KOPT-K1 (cell line): ENCODE measurements around the gene CRISPLD2.

Experiments used
- H3K27ac ChIP-seq: fragments of 200-600 bp; sonication (generic); 2 replicates; pipeline ENCODE4 v1.5.1; 2016; ENCODE audit warnings: antibody characterized with exemption, mild to moderate bottlenecking, low read depth, low read length; ENCODE audit not compliant: poor library complexity, severe bottlenecking
- H3K36me3 ChIP-seq: fragments of 200-600 bp; sonication (generic); 2 replicates; pipeline ENCODE4 v1.5.1; 2017; ENCODE audit warnings: antibody characterized with exemption, mild to moderate bottlenecking, low read length, moderate library complexity; ENCODE audit not compliant: insufficient read depth
- H3K9me3 ChIP-seq: fragments of 200-600 bp; sonication (generic); 2 replicates; pipeline ENCODE4 v1.5.1; 2017; ENCODE audit warnings: antibody characterized with exemption, low read length, mild to moderate bottlenecking; ENCODE audit not compliant: insufficient read depth, poor library complexity, severe bottlenecking

Gene CRISPLD2

DNA sequence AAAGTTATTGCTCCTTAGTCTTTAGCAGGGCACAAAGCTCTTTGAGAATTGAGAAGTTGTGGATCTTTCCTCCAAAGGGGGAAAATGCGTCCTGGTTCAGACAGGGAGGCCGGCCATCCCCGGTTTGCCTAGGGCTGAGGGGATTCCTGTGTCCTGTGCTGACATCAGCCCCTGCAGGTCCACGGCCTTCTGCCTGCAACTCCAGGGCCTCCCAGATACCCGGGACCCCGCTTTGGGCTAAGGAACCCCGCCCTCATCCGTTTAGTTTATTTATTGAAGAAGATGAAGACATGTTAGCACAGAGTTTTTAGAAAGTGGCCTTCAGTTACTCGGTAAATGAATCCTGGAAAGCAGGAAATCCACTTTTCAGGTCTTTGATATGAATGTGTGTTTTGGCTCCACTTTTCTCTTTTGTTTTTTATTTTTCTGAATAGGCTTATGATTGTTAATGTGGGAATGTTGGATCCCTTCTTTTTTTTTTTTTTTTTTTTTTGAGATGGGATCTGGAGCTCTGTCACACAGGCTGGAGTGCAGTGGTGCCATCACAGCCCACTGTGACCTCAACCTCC is 65.6 kb downstream of the CRISPLD2 start:
- H3K27ac ChIP-seq, result no peak overlapping the region
- no peaks in the 10 kb centered on the region for H3K36me3 ChIP-seq
- no peaks in the 10 kb centered on the region for H3K9me3 ChIP-seq

DNA sequence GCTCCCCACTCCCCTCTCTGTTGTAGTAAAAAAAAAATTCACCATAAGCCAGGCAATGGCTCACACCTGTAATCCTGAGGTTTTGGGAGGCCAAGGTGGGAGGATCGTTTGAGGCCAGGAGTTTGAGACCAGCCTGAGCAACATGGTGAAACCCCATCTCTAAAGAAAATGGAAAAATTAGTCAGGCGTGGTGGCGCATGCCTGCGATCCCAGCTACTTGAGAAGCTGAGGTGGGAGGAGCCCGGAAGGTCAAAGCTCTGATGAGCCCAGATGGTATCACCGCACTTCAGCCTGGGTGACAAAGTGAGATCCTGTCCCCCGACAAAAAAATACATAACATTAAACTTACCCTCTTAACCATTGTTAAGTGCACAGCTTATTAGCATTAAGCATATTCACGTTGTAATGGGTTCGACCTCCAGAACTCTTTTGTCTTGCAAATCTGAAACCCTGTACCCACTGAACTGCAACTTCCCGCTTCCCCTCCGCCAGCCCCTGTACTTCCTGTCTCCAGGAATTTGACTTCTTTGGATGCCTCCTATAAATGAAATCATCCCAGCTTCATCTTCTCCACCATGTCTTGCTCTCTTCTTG is 66.8 kb downstream of the CRISPLD2 start:
- Histone ChIP-seq H3K9me3 (no peaks in the 10 kb centered on the region), H3K27ac (no peak overlapping the region), H3K36me3 (no peaks in the 10 kb centered on the region)

DNA sequence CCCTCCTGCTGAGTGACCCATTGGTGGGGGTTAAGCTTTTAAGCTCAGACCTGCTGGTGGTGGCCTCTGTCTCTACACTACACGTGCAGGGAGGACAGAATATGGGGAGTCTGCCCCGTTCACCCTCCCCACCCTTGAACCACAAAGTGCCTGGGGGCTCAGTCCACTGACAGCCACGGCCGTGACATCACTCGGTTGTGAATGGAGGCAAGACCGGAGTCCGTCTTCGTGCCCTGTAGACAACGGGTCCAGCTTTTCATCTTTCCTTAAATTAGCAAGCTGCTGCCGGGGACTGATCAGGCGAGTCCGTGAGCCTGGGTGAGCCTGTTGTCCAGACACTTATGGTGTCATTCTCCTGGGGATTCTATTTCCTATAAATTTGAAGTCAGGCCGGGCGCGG is 67.4 kb downstream of the CRISPLD2 start:
- no peak overlapping the region for H3K27ac ChIP-seq
- H3K9me3 ChIP-seq, result no peaks in the 10 kb centered on the region
- no peaks in the 10 kb centered on the region for H3K36me3 ChIP-seq

DNA sequence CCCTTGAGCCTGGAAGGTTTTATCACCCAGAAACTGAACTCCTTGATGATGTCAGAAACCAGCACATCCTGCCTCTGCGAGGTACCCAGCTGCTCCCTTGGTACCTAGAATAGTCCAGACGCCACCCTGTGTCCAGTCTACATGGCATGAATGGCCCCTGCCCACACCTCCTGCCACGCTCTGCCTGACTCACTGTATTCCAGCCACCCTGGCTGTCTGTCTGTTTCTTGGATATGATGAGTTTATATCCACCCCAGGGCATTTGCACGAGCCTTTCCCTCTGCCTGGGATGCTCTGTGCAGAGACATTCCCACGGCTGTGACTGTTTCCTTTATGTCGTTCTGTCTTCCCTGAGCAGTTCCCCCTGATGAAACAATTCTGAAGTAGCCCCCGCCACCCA is 68.7 kb downstream of the CRISPLD2 start:
- Histone ChIP-seq H3K27ac (no peak overlapping the region), H3K36me3 (no peaks in the 10 kb centered on the region), H3K9me3 (no peaks in the 10 kb centered on the region)

DNA sequence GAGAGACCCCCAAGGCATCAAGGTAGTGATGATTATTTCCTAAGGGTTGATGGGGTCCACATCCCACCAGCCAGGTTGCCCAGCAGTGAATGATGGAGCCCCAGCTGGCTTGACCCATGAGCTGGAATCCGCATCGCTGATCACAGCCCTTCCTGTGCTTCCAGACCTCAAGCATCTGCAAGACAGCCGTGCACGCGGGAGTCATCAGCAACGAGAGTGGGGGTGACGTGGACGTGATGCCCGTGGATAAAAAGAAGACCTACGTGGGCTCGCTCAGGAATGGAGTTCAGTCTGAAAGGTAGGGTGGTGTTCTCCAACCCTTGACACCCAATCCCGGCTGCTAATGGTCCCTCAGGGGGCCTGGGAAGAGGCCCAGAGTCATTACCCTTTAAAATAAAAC is 69.3 kb downstream of the CRISPLD2 start:
- Histone ChIP-seq H3K9me3 (no peaks in the 10 kb centered on the region), H3K27ac (no peak overlapping the region), H3K36me3 (no peaks in the 10 kb centered on the region)

DNA sequence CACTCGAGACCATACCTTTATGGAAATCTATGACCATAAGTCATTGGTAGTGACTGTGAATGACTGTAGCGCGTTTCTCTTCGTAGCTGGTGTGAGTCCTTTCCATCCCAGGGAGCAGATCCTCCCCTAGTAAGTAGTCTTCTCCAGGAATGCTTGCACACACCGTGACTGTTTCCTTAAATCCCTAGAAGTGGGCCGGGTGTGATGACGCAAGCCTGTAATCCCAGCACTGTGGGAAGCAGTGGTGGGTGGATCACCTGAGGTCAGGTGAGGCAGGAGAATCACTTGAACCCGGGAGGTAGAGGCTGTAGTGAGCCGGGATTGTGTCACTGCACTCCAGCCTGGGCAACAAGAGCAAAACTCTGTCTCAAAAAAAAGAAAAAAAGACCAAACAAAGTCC is 70.6 kb downstream of the CRISPLD2 start:
- Histone ChIP-seq H3K36me3 (no peaks in the 10 kb centered on the region), H3K27ac (no peak overlapping the region), H3K9me3 (no peaks in the 10 kb centered on the region)

DNA sequence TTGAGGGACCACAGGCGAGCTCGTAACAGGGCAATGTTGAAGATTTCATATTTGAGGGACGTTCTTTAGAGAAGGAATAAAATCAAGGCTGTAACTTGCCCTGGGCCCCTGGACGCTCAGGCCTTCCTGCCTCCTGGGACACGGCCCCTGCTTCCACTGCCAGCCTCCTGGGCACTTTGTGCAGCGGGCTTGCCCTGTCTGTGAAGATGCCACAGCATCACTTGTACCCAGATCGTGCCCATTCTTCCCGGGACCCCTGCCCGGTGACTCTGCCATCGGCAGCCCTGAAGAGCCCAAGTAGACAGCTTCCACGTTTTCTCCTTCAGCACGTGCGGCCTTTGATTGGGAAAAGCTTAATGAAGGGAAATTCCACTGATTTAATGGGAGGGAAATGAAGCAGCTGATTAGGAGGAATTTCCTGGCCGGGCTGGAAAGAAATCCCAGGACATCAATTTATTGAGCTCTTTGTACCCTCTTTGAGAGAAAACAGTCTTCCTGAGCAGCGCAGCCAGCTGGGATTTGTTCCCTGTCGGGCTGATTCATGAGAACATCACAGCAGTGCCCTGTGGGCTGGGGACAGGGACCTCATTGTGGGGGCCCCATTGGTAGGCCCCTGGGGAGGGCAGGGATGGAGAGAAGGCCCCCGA is 71.5 kb downstream of the CRISPLD2 start:
- H3K36me3 ChIP-seq, result no peaks in the 10 kb centered on the region
- no peaks in the 10 kb centered on the region for H3K9me3 ChIP-seq
- no peak overlapping the region for H3K27ac ChIP-seq

DNA sequence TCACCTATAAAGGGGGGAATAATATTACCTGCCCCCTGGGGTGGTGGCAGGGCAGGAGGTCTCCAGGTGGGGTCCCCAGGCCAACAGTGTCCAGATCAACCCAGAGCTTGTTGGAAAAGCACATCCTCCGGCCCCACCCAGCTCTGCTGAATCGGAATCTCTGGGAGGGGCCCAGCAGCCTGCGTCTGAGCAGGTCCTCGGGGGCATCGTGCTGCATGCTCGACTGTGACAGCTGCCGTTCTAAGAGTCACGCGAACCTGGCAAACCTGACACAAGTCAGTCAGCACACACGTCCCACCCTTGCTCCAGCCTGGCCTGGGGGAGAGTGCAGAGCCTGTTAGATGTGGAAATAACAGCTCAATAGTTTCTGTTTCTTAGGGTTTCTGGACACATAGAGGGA is 72.3 kb downstream of the CRISPLD2 start:
- no peaks in the 10 kb centered on the region for H3K9me3 ChIP-seq
- no peak overlapping the region for H3K27ac ChIP-seq
- H3K36me3 ChIP-seq, result no peaks in the 10 kb centered on the region

DNA sequence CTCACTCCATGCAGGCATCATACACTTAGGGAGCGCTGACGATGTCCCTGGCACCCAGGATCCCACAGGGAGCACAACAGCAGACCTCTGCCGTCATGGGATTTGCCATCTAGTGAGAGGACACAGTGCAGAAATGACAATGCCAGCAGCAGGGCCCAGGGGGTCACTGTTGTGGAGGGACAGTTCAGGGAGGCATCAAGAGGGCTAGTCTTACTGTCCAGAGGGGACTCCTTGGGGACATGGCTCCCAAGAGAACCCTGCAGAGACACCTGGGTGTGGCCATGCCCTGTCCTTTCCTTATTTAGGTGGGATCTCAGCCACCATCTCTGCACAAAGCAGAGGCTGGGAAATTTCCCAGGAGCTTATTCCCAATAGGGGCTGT is 73.7 kb downstream of the CRISPLD2 start:
- no peak overlapping the region for H3K27ac ChIP-seq
- no peaks in the 10 kb centered on the region for H3K36me3 ChIP-seq
- H3K9me3 ChIP-seq, result no peaks in the 10 kb centered on the region

DNA sequence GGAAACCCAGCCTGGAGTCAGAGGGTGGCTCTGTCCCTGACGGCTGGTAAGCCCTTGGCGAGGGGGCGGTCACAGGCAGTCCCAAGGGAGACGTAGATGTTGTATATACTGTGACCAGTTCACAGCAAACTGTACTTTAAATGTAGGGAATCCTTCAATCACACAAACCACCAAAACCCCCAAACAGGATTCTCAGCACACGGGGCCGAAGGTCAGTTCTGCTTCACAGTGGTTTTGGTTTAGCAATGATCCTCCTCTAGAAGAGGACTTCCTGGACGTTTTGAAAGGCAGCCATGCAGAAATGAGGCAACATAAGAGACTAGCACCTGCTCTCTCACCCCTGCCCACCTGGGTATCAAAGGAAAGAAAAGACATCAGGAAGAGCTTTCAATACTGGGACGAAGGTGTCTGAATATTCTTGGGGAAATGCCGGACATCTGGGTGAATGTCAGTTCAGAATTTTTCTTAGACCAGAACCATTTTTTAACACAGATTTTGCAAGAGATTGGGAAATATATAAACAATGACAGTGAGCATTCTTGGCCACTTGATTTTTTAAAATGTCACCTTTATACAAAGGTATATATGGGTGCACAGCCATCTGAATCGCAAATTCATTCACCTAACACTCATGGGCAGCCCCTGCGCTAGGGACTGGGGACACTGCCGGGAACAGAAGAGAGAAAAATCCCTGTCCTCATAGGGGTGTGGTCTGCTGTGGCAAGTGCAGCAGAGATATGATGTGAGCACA is 74.2 kb downstream of the CRISPLD2 start:
- no peak overlapping the region for H3K27ac ChIP-seq
- H3K36me3 ChIP-seq, result no peaks in the 10 kb centered on the region
- no peaks in the 10 kb centered on the region for H3K9me3 ChIP-seq

DNA sequence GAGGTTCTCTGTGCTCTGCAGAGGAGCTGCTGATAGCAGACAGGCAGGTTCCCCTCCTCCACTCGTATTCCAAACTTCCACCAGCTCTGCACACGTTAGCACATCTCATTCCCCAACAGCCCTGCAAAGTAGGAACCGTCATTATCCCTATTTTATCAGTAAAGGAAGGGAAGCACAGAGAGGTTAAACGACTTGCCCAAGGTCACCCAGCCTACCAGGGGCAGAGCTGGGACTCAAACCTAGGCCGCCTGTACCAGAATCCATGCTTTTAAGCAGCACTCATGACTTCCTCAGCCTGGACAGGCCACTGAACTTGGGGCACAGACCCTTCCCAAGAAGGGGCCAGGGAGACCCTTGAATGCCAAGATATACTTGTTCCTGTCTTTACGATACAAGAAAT is 75.2 kb downstream of the CRISPLD2 start:
- Histone ChIP-seq H3K27ac (no peak overlapping the region), H3K9me3 (no peaks in the 10 kb centered on the region), H3K36me3 (no peaks in the 10 kb centered on the region)

DNA sequence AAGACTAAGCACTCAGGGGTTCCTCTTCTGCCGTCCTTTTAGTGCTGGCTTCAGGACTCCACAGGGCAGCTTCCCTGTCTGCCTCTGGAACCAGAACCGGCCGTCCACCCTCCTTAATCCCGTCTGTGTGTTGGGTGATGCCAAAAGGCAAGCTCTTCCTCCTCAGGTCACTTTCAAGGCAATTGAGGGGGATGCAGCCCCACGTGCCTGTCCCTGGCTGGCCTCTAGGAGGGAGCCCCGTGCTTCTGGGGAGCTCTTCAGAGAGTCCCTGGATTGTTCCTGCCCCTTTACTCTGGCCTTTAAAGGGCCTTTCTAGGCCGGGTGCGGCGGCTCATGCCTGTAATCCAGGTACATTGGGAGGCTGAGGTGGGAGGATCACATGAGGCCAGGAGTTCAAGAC is 77.1 kb downstream of the CRISPLD2 start:
- H3K36me3 ChIP-seq, result no peaks in the 10 kb centered on the region
- no peak overlapping the region for H3K27ac ChIP-seq
- no peaks in the 10 kb centered on the region for H3K9me3 ChIP-seq

DNA sequence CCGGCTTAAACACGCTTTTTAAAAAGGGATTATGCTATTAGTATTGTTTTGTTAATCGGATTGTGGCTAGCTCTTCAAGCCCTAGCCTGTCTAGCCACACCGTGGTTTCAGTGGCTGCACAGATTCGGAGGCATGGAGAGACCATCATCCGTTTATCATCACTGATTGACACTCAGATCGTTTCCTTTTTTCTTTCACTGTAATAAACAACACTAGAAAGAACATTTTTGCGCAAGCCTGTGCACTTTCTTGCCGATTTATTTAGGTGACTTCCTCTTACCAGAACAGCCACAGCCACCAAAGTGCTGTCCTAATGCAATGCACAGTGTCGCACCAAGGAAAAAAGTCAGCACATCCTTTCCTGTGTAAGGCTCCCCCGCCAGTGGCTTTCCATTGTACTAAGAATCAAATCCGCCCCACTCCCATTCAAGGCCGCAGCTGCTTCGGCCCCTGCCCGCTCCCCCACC is 78.2 kb downstream of the CRISPLD2 start:
- Histone ChIP-seq H3K36me3 (no peaks in the 10 kb centered on the region), H3K27ac (no peak overlapping the region), H3K9me3 (no peaks in the 10 kb centered on the region)

DNA sequence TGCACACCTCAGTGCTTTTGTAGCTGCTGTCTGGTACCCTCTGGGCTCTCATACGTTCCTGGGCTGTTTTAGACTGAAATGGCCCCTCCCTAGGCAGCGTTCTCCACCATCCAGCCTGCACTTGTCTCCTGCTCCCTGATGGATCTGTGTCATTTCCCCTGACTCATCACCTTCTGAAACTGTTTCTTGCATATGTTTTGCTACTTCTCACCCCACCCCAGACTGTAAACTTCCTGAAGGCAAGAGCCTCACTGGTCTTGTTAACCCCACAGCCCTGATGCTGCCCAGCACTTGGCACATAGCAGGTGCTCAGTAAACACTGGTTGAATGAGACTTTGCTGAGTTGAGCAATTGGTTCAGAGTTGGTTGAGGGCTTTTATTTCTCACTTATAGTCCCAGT is 78.7 kb downstream of the CRISPLD2 start:
- no peaks in the 10 kb centered on the region for H3K36me3 ChIP-seq
- H3K9me3 ChIP-seq, result no peaks in the 10 kb centered on the region
- H3K27ac ChIP-seq, result no peak overlapping the region

DNA sequence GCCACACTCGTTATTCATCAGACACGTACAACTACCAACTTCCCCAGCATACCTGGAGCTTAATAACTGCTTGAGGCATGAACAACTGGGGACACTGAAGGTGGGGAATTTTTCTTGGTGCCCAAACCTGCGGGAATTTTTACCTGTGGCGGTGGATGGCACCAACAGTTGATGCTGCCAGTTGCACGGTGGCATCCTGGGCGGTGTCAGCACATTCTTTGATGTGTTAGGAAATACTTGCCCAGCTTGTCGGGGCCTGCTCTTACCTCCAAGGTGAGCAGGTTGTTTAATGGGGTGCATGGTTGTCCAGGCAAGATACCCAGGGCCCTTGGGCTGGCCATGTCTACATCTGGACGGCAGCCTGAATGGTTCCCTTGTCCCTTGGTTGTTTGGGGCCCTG is 79.6 kb downstream of the CRISPLD2 start:
- H3K9me3 ChIP-seq, result no peaks in the 10 kb centered on the region
- no peak overlapping the region for H3K27ac ChIP-seq
- H3K36me3 ChIP-seq, result no peaks in the 10 kb centered on the region
